C4-2B (cell line): ENCODE results near the gene GGT6.

Source experiments
- H3K27ac ChIP-seq: fragments of 450-650 bp; 2 replicates; pipeline ENCODE4 v1.5.1; 2017
- ZFX ChIP-seq: fragments of 450-650 bp; IDR thresholded peaks from 2 replicates; pipeline ENCODE4 v1.6.1; 2017
- TF ChIP-seq, protein P1 (sequence below): fragments of 450-650 bp; conservative IDR thresholded peaks from 2 replicates; pipeline ENCODE4 v1.5.1; 2017; ENCODE audit warnings: mild to moderate bottlenecking

GGT6 gene

DNA sequence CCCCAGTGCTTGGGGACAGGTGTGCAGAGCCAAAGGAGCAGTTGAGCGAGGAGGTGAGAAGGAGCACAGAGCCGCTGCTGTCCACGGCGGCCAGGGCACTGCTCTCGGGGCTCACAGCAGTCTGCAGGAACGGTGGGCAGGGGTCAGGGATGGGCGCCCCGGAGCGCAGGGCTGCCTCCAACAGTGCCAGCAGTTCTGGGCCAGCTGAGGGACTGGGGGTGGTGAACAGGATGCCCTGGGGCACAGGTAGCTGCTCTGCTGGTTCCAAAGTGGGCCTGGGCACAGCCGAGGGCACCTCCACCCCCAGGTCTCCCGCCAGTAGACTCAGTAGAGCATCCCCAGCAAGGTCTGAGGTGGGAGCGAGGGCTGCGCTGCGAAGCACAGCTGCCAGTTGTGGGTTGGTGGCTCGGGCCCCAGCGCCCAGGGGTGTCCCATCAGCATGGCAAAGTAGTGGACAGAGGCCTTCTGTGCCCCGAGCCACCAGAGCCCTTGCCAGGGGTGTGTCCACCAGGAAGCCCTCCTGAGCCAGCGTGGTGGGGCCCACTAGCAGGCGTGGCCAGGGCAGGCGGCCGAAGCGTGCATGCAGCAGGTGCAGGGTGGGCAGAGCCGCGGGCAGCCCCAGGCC lies 1.9 kb downstream of the GGT6 start:
- no peak for TF ChIP-seq ZFX
- TF ChIP-seq, protein P1, sequence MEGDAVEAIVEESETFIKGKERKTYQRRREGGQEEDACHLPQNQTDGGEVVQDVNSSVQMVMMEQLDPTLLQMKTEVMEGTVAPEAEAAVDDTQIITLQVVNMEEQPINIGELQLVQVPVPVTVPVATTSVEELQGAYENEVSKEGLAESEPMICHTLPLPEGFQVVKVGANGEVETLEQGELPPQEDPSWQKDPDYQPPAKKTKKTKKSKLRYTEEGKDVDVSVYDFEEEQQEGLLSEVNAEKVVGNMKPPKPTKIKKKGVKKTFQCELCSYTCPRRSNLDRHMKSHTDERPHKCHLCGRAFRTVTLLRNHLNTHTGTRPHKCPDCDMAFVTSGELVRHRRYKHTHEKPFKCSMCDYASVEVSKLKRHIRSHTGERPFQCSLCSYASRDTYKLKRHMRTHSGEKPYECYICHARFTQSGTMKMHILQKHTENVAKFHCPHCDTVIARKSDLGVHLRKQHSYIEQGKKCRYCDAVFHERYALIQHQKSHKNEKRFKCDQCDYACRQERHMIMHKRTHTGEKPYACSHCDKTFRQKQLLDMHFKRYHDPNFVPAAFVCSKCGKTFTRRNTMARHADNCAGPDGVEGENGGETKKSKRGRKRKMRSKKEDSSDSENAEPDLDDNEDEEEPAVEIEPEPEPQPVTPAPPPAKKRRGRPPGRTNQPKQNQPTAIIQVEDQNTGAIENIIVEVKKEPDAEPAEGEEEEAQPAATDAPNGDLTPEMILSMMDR = no peak
- H3K27ac ChIP-seq = no peak overlapping the region

DNA sequence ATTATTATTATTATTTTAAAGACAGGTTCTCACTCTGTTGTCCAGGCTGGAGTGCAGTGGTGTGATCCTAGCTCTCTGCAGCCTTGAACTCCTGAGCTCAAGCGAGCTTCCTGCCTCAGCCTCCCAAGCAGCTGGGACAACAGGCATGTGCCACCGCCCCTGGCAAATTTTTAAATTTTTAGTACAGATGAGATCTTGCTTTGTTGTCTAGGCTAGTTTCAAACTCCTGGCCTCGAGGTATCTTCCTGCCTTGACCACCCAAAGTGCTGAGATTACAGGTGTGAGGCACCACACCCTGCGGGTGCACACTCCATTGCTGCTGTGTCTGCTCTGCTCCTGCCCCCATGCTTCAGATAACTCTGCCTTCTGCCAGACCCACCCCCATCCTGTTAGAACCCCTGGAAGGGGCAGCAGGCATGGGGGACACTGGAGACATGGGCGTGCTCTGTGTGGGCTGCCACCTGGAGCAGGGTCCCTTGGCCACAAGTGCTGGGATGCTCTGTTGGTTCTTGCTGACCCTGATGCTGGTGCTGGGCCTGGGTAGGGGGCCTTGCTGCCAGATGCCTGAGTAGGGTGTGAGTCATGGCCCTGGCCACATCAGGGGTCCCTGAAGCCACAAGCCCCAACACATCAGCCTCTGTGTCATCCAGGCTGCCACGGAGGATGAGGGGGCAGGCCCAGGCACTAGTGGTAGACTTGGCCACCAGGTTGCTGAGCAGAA lies 2.6 kb downstream of the GGT6 start:
- no peak overlapping the region for H3K27ac ChIP-seq
- no peak for TF ChIP-seq ZFX
- TF ChIP-seq, protein P1 = no peak

- TF ChIP-seq, protein P1 = no peak
- TF ChIP-seq ZFX = no peak
Measured at GRCh38 chr17:4556996-4557395, 3.4 kb downstream of the GGT6 start.

DNA sequence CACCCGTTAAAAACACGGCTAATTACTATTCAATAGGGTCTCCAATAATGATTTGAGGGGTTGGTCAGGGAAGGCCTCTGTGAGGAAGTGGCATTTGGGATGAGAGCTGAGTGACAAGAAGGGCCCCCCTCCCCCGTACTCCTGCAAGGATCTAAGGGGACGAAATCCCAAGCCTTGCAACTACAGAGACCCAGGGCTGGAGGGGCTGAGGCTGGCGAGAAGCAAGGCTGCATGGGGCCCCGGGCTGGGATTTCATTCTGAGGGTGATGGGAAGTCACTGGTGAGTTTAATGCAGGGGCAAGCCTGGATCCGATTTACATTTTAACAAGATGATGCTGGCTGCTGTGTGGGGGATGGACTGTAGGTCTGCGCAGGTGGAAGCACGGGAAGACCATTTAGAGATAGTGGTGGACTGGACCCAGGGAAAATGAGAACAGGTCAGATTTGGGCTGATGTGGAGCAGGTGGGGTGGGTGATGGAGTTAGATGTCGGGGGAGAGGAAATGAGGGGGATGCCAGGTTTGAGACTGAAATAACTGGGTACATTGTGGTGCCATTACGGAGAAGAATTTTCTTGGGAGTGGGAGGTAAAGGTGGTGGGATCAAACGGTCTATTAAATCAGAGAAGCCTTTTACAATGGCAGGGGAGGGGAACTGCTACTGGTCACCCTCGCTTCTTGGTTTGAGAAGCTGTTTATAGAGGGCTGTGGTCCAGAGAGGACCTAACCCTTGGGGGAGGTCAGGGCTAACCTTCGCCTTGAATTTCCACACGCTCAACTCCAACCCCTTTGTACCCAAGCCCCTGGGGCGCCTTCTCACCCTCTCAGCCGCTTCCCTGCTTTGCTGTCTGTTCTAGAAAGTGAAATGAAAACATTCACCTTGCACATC lies 4.3 kb downstream of the GGT6 start:
- peak overlapping the region; percentile 87 for H3K27ac ChIP-seq
- no peak for TF ChIP-seq ZFX
- TF ChIP-seq, protein P1 = no peak

More at GRCh38 chr17:4556996-4557395, 3.4 kb downstream of the GGT6 start:
- no peak overlapping the region for H3K27ac ChIP-seq

DNA sequence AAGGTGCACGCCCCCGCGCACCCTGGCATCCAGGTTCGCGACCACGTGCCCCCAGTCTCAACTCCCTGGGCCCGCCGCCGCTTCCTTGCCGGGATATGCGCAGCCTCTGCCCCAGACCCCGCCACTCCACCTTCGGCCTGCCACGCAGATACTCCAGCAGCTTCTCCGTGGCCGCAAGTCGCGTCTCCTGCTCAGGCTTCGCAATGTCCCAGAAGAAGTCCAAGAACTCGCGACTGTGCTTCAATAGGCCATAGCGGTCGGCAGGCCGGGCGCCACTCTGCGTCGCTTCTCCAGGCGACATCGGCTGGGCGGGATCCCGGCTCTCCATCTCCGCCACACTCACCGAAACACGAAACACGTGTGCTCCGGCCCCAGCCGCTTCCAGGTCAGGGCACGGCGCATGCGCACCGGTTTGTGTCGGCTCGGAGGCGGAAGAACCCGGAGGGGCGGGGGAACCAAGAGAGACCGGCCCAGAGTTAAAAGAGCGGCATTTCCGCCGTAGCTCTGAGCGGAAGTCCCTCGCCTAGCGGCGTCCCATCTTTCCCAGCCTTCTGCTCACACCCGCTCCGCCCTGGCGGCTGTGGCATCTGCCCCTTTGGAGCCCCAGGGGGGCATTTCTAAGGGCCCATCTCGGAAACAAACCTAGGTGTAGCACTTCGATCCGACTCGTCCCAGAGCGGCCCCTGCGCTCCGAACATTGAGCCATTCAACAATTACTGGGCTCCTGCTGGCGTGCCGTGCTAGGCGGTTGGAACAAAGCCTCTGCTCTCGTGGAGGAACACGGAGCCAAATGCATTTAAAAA lies 5.2 kb downstream of the GGT6 start, which contains the start of gene MYBBP1A:
Gene MYBBP1A (minus strand): TSS at position 388 of the 803 bp plus-strand sequence. CDS start 60 bp downstream, at position 328.
- peak; percentile 44; the same call in 1 of the 2 replicates for TF ChIP-seq ZFX
- TF ChIP-seq, protein P1 = no peak; the same call in 1 of the 2 replicates
- H3K27ac ChIP-seq = peak within 1 kb of the TSS; percentile 87

- TF ChIP-seq, protein P1 = no peak
- no peak; the same call in 1 of the 2 replicates for TF ChIP-seq ZFX
Measured at GRCh38 chr17:4554441-4554996, 5.9 kb downstream of the GGT6 start.

More at GRCh38 chr17:4554441-4554996, 5.9 kb downstream of the GGT6 start:
- H3K27ac ChIP-seq = peak overlapping the region; percentile 87
